ENCODE measurements around the gene KCNK17.

The KCNK17 gene

DNA sequence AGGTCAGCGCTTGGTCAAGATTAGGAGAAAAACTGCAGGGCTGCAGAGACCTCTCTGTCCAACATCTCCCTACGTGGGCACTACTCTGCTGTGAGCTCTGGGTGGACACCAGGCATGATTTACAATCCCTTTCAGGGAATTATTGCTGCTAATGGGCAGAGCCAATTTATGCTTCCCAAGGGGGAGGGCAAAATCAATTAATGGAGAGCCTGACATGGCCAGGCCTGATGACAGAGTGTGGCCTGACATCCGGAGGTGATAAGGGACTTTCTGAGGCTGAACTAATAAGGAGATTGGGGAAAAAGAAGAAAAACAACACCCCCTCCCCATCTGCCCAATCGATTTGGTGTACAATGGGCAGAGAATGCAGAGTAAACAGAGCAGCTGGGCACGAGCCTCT lies 13.3 kb upstream of the KCNK17 start:
- Histone ChIP-seq H3K9ac (ENCODE audit: low read length) (no peak overlapping the region), H3K4me2 (ENCODE audit: low read length) (no peak overlapping the region), H3K79me2 (ENCODE audit: low read length) (no peaks in the 10 kb centered on the region), H3K4me1 (ENCODE audit: low read length) (peaks cover 10% of the 10 kb centered on the region), H3K27me3 (ENCODE audit: low read depth, low read length) (peaks cover 24% of the 10 kb centered on the region), H3K36me3 (replicated peaks; ENCODE audit: low read depth, low read length) (no peaks in the 10 kb centered on the region), H4K20me1 (ENCODE audit: insufficient read depth, low read length) (no peaks in the 10 kb centered on the region), H3K27ac (ENCODE audit: low read length) (no peak overlapping the region), H3K9me3 (ENCODE audit: insufficient read depth, low read length) (no peaks in the 10 kb centered on the region), H3K4me3 (ENCODE audit: low read length) (no peak overlapping the region), H2AFZ (ENCODE audit: low read depth, low read length) (no peak overlapping the region)
- TF ChIP-seq, protein P1, sequence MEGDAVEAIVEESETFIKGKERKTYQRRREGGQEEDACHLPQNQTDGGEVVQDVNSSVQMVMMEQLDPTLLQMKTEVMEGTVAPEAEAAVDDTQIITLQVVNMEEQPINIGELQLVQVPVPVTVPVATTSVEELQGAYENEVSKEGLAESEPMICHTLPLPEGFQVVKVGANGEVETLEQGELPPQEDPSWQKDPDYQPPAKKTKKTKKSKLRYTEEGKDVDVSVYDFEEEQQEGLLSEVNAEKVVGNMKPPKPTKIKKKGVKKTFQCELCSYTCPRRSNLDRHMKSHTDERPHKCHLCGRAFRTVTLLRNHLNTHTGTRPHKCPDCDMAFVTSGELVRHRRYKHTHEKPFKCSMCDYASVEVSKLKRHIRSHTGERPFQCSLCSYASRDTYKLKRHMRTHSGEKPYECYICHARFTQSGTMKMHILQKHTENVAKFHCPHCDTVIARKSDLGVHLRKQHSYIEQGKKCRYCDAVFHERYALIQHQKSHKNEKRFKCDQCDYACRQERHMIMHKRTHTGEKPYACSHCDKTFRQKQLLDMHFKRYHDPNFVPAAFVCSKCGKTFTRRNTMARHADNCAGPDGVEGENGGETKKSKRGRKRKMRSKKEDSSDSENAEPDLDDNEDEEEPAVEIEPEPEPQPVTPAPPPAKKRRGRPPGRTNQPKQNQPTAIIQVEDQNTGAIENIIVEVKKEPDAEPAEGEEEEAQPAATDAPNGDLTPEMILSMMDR (IDR thresholded peaks at IDR 0.05; ENCODE audit: low read depth, low read length): no peak
- TF ChIP-seq EZH2phosphoT487 (IDR thresholded peaks at IDR 0.05; ENCODE audit: low read depth): no peak

DNA sequence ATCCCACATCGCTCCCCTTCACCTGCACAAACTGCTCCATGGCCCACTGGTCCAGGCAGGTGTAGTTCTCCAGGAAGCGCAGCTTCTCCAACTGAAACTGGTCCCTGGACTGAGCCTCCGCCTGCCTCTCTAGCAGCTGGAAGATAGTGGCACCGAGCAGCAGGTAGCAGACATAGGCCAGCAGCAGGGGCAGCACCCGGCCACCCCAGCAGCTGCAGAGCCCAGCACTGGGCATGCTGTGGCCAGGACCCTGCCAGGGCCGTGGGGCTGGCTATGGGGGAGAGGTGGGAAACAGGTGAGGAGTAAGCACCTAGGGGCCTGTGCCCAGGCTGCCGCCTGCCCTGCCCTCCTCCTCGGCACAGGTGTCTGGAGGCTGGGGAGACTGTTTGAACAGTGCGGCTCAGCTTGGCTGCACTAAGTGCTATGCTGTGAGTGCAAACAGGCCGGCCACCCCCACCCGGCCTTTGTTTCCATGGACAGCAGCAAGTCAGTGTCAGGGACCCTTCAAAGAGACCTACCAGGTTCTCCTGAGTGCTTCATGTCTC lies 8.2 kb upstream of the KCNK17 start, which contains the start of gene KCNK16:
TSS of gene KCNK16 (minus strand) at position 397 of the 545 bp plus-strand sequence. CDS start at position 235, 162 bp downstream.
- Histone ChIP-seq H3K9me3 (ENCODE audit: insufficient read depth, low read length) (no peaks in the 10 kb centered on the region), H3K4me2 (ENCODE audit: low read length) (no peak within 1 kb of the TSS), H3K79me2 (ENCODE audit: low read length) (no peaks in the 10 kb centered on the region), H4K20me1 (ENCODE audit: insufficient read depth, low read length) (no peaks in the 10 kb centered on the region), H2AFZ (ENCODE audit: low read depth, low read length) (no peak within 1 kb of the TSS), H3K4me1 (ENCODE audit: low read length) (no peaks in the 10 kb centered on the region), H3K36me3 (replicated peaks; ENCODE audit: low read depth, low read length) (no peaks in the 10 kb centered on the region), H3K9ac (ENCODE audit: low read length) (no peak within 1 kb of the TSS), H3K27me3 (ENCODE audit: low read depth, low read length) (peaks cover 48% of the 10 kb centered on the region), H3K4me3 (ENCODE audit: low read length) (no peak within 1 kb of the TSS), H3K27ac (ENCODE audit: low read length) (no peak within 1 kb of the TSS)
- no peak for TF ChIP-seq EZH2phosphoT487 (IDR thresholded peaks at IDR 0.05; ENCODE audit: low read depth)
- TF ChIP-seq, protein P1 (IDR thresholded peaks at IDR 0.05; ENCODE audit: low read depth, low read length): no peak

DNA sequence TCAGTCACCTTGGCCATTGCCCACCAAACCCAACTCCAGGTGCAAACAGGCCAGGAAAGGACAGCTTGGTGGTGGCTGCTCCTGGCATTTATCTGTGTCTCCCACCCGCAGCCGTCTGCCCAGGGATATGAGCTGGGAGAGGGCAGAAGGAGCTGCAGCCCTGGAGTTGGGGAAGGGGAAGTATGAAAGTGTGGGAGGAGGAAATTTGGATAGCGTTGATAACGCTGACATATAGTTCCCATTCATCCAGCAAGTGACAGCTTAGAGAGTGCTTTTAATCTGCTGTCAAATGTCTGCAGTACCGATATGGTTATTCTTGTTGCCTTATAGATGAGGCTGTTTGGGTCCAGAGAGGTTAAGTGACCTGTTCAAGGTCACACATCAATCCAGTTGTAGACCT lies 7.5 kb upstream of the KCNK17 start:
- no peaks in the 10 kb centered on the region for H3K9me3 ChIP-seq (ENCODE audit: insufficient read depth, low read length)
- H3K4me1 ChIP-seq (ENCODE audit: low read length): no peaks in the 10 kb centered on the region
- no peak overlapping the region for H3K4me2 ChIP-seq (ENCODE audit: low read length)
- H3K79me2 ChIP-seq (ENCODE audit: low read length): no peaks in the 10 kb centered on the region
- no peak overlapping the region for H3K27ac ChIP-seq (ENCODE audit: low read length)
- no peak overlapping the region for H3K4me3 ChIP-seq (ENCODE audit: low read length)
- no peak overlapping the region for H3K9ac ChIP-seq (ENCODE audit: low read length)
- H3K27me3 ChIP-seq (ENCODE audit: low read depth, low read length): peaks cover 49% of the 10 kb centered on the region
- no peak overlapping the region for H2AFZ ChIP-seq (ENCODE audit: low read depth, low read length)
- H4K20me1 ChIP-seq (ENCODE audit: insufficient read depth, low read length): no peaks in the 10 kb centered on the region
- no peaks in the 10 kb centered on the region for H3K36me3 ChIP-seq (replicated peaks; ENCODE audit: low read depth, low read length)
- TF ChIP-seq, protein P1 (IDR thresholded peaks at IDR 0.05; ENCODE audit: low read depth, low read length): no peak
- no peak for TF ChIP-seq EZH2phosphoT487 (IDR thresholded peaks at IDR 0.05; ENCODE audit: low read depth)

DNA sequence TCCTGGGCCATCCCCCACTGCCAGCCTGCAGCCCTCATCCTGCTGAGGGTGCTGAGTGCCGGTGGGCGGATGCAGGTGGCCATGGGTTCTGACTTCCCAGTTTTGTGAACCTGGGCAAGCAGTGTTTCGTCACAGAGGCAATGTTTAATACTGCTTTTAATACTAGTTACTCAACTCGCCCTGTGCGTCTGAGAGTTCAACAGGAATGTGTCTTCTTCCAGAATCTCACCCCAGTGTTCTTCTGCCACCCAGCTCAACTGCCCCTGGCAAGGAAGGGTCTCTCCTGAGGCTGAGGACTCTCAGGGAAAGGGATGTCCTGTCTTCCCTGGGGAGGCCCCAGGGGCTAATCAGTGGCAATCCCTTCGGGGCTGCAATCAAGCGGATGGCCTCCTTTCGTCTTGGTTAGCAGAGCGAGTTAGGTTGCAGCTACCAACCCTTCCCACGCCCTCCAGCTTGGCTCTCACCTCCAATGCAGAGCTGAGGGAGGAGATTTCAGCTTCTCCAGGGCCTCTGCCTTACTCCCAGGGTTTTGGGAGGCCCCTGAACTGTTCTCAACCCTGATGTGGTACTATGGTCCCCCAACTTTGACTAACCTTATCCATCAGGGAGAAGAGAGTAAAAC lies 6.3 kb upstream of the KCNK17 start:
- Histone ChIP-seq H3K9me3 (ENCODE audit: insufficient read depth, low read length) (no peaks in the 10 kb centered on the region), H3K4me2 (ENCODE audit: low read length) (no peak overlapping the region), H3K27ac (ENCODE audit: low read length) (no peak overlapping the region), H3K4me1 (ENCODE audit: low read length) (no peaks in the 10 kb centered on the region), H4K20me1 (ENCODE audit: insufficient read depth, low read length) (no peaks in the 10 kb centered on the region), H3K79me2 (ENCODE audit: low read length) (no peaks in the 10 kb centered on the region), H3K27me3 (ENCODE audit: low read depth, low read length) (peaks cover 53% of the 10 kb centered on the region), H3K9ac (ENCODE audit: low read length) (no peak overlapping the region), H3K36me3 (replicated peaks; ENCODE audit: low read depth, low read length) (no peaks in the 10 kb centered on the region), H2AFZ (ENCODE audit: low read depth, low read length) (no peak overlapping the region), H3K4me3 (ENCODE audit: low read length) (no peak overlapping the region)
- TF ChIP-seq, protein P1 (IDR thresholded peaks at IDR 0.05; ENCODE audit: low read depth, low read length): no peak
- TF ChIP-seq EZH2phosphoT487 (IDR thresholded peaks at IDR 0.05; ENCODE audit: low read depth): no peak

All from OCI-LY3 (cell line).